Fibroblast of skin of right quadriceps (primary cell): ENCODE results near the gene ULK3.

Experiments used
- DNase-seq: peaks from one replicate; pipeline ENCODE4 v3.0.0-alpha.2; 2013

ULK3 gene

GRCh38 chr15:74821091-74821789 is 21.7 kb downstream of the ULK3 start:
- DNase-seq, result no peak

DNA sequence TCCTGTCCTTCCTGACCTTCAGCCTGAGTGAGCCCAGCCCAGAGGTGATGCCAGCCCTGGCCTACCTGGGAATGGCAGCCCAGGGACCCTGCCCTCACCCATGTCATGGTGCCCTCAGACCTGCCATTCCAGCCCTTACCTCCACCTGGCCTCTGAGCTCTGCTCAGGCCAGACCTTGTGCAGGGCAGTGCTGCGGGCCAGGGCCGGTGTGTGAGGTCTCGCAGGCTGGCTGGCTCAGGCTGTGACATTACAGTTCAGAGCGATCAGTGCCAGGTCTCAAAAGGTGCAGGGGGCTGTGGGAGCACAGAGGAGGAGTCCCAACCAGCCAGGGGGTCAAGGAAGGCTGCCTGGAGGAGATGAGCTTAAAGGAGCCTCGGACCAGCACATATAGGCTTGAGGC is 22.9 kb downstream of the ULK3 start:
- no peak for DNase-seq

DNA sequence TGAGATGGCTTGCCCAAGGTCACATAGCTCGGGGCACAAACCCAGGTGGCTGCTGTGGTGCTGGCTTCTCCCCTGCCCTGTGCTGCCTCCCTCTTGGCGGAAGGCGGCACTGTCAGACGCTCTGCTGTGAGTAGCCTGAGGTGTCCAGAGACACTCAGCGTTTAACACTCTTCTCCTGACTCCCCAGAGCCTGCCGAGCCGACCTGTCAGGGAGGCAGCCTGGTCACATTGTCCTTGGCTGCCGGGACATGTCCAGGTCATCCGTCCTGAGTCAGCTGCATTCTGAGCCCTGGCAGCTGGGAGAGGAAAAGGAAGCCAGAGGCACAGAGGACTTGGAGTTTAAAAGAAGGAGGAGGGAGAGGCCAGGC is 25.6 kb downstream of the ULK3 start:
- DNase-seq, result no peak

GRCh38 chr15:74816624-74817369 is 26.2 kb downstream of the ULK3 start:
- DNase-seq, result no peak

- DNase-seq, result no peak
Observed at GRCh38 chr15:74815961-74816360, 27.0 kb downstream of the ULK3 start.

DNA sequence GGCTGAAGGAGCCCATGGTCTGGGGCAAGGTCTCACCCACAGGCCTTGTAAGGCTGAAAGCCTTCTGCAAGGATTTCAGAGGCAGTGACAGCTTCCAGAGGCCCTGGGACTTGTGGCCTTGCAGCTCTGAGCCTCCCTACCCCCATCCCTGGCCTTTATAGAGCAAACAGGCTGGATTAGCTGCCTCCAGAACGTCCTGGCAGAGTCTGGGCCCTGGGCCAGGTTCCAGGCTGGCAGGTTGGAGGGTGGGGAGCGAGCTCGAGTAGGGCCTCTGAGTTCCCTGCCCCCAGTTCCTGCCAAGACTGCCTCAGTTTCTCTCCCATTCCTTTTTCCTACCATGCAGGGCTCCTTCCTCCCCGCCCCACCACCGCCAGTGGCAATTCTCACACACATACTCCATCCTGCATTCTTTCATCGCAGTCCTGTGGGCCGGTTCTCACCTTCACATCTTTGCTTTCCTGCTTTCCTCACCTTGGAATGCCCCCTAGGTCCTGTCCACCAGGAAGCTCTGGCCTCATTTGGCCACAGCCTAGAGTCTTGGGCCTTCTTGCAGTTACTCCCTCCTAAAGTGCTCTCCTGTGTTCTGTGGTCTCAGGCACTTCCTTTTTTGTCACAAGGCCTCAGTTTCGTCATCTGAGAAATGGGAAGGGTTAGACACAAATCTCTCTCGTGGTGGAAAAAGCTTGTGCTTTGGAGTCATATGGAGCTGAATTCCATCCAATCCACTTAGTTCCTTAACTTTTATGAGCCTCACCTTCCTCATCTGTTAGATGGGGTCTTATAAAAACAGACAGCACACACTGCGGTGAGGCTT is 27.6 kb downstream of the ULK3 start:
- DNase-seq, result no peak

GRCh38 chr15:74812533-74812932 is 30.4 kb downstream of the ULK3 start, which contains the start of gene LMAN1L:
Gene LMAN1L (plus strand): TSS chr15:74812835. CDS start chr15:74812855, 20 bp downstream.
- no peak for DNase-seq

DNA sequence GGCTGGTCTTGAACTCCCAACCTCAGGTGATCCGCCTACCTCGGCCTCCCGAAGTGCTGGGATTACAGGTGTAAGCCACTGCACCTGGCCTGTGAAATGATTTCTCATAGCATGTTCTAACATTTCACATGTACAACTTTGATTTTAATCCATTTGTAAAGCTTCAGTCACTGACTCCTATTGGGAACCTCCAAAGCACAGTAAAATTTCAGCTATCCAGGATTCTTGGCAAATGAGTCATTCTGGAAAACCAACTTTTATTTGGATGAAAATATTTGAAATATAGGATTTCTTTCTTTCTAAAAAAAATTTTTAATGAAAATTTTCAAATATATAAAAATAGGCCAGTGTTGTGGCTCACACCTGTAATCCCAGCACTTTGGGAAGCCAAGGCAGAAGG is 33.0 kb downstream of the ULK3 start:
- peak; percentile 44 for DNase-seq

DNA sequence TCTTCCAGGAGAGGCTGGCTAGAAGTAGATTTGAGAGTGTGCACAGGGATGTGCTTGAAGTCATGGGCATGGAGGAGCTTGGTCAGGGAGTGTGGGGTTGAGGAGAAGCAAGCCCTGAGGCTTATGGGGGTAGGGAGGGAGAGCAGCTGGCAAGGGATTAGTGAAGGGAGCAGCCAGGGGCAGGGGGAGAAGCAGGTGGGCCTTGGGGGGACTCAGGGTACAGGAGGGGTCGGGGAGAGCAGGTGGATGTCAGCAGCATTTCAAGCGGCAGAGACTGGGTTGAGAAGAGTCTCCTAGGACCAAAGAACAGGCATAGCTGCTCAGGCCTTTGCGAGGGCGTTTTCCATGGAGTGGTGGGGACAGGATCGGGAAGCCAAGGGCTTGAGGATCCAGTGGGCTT is 33.7 kb downstream of the ULK3 start:
- no peak for DNase-seq

DNA sequence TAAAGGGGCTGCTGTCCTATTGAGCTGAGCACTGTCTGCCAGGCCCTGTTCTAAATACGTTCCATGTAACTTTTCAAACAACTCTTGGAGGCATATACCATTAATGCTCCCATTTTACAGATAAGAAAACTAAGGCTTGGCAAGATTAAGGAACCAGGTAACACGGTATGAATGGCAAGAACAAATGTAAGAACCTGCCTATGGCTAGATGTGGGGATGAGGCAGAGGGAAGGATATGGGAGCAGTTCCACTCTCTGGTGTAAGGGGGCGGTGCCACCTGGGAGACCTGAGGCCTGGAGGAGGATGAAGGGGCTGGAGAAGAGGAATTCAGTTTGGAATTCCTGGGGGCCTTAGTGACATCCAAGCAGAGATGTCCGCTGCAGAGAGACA is 34.1 kb downstream of the ULK3 start:
- no peak for DNase-seq

- no peak for DNase-seq
Observed at GRCh38 chr15:74808078-74808839, 34.7 kb downstream of the ULK3 start.

DNA sequence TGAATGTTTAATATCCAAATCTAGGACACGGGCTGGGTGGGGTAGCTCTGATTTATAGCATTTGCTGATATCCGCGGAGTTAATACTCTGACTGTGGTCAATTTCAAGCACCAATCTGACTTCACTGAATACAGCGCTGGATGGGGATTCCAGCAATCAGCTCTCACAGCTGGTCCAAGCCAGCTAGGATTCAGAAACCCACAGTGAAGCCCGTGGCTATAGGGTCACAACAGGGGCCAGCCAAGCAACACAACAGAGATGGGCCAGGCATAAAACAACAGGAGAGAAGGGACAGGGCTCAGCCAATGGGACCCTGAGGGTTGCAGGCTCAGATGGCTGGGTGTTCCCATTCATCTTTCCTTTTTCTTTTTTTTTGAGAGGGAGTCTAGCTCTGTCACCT is 35.7 kb downstream of the ULK3 start:
- no peak for DNase-seq

DNA sequence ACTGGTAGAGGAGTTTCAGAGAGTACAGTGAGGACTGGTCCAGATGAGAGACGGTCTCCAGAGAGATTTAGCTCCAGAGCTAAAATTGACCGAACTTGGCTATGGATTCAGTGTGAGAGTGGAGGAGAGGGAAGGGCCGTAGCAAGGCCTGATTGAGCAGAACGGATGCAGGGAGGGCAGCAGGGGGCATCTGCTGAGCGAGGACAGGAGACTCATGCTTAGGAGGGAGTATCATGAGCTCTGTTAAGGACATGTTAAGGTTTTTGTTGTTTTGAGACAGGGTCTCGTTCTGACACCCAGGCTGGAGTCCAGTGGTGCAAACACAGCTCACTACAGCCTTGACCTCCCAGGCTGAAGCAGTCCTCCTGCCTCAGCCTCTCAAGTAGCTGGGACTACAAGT is 38.0 kb downstream of the ULK3 start:
- DNase-seq, result no peak

DNA sequence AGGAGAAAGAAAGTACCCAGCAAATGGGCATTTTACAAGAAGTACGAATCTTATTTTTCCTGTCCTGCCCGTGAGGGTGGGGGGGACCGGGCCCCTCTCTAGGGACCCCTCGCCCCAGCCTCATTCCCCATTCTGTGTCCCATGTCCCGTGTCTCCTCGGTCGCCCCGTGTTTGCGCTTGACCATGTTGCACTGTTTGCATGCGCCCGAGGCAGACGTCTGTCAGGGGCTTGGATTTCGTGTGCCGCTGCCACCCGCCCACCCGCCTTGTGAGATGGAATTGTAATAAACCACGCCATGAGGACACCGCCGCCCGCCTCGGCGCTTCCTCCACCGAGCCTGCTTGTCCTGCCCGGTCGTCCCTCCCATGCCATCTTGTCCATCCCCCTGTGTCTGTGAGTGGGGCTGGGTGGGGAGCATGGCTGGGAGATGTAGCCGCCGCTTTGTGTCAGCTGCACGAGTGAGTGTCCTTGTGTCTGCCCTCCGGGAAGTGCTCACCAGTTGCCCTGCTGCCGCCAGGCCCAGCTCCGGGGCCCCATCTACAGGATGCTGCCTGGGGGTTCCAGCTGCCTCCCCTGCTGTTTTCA is 40.0 kb downstream of the ULK3 start:
- DNase-seq, result no peak

DNA sequence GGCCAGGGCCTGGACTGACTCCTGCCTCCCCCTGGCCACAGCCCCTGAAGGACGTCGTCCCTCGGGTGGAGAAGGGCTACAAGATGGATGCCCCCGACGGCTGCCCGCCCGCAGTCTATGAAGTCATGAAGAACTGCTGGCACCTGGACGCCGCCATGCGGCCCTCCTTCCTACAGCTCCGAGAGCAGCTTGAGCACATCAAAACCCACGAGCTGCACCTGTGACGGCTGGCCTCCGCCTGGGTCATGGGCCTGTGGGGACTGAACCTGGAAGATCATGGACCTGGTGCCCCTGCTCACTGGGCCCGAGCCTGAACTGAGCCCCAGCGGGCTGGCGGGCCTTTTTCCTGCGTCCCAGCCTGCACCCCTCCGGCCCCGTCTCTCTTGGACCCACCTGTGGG is 40.7 kb downstream of the ULK3 start:
- DNase-seq, result no peak

- DNase-seq, result no peak
Observed at GRCh38 chr15:74801311-74801997, 41.5 kb downstream of the ULK3 start.

DNA sequence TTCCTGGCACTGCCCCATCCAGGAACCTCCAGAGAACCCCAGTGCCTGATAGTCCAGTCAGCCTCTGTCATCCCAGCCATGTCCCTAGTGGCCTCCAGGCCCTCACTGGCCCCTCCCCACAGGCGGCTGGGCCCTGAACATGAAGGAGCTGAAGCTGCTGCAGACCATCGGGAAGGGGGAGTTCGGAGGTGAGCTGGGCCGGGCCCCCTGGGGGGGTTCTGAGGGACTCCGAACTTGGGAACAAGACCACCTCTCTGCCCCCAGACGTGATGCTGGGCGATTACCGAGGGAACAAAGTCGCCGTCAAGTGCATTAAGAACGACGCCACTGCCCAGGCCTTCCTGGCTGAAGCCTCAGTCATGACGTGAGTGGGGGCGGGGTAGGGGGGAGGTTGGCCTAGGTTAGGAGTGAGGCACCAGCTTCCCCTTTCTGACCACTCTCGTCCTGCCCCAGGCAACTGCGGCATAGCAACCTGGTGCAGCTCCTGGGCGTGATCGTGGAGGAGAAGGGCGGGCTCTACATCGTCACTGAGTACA is 42.3 kb downstream of the ULK3 start:
- no peak for DNase-seq

GRCh38 chr15:74799856-74800558 is 42.9 kb downstream of the ULK3 start:
- DNase-seq, result peak; percentile 42

- no peak for DNase-seq
Observed at GRCh38 chr15:74799255-74799855, 43.6 kb downstream of the ULK3 start.

DNA sequence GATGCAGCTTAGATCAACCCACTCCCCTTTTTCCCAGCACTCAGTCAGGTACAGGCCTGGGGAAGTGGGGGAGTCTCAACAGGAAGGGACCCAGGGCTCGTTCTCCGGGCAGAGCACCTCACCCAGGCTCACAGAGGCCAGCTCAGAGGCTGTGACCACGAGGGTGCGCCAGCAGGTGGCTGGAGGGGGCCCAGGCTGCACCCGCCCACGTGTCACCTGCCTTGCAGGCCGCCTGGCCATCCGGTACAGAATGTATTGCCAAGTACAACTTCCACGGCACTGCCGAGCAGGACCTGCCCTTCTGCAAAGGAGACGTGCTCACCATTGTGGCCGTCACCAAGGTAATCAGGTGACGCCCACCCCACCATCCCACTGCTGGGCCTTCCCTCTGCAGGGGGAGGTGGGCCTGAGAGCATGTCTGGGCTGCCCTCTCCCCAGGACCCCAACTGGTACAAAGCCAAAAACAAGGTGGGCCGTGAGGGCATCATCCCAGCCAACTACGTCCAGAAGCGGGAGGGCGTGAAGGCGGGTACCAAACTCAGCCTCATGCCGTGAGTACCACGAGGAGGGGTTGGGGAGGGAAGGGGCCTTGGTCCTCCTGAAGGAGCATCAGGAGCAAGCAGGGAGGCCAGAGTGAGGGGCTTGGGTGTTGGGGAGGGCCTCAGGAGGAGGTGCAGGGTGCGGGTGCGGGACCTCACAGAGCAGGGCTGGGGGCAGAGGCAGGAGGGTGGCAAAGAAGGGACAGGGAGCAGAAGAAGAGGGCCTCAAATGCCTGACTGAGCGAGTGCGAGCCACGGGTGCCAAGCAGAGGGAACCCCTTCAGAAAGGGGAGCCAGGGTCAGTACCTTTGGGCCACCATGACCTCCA is 44.3 kb downstream of the ULK3 start:
- DNase-seq, result no peak
